Iris pigment epithelial cell (primary cell): Measurements from ENCODE around the gene SYNDIG1.
A peak's percentile ranks its signal among the peaks of the same experiment; 100 is the strongest.
"Not testable (repeated sequence)": the region's sequence is repeated elsewhere in the genome, so short reads cannot be mapped to it uniquely, and the experiment has no call there.

ENCODE experiments used
- DNase-seq: peaks from one replicate; pipeline ENCODE4 v3.0.0-alpha.2; 2011; ENCODE audit warnings: low read depth

SYNDIG1 gene

DNA sequence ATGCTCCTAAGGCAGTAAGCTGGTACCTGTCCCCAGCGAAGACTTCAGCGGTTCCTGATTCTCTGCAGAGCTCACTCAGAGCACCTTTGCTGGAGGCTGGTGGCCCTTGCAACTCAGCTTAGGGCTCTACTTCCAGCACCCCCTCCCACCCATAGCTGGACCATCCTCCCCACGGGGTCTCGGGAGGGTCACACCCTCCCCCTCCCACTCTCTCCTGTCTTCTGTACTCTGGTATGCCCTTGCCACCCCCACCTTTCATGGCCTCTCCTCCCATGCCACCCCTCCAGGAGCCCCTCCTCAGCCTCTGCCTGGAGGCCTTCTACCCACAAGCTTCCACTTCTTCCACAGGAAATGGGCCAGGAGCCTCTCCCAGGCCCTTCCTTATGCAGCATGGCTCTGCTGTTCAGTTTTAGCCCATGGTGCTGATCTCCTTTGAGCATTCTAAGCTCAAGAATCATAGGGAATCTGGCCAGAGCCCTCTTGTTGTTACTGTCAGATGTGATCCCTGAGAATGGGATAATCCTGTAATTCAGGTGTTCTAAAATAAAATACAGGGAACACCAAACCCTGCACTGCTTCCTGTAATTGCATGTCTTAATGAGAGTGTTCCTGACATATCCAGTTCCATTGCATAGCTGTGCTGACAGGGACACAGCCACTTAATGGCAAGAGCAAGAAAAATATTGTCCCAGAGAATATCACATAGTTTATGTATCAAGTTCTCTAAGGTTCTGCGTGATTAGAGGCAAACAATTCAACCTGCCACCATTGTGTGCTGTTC is 142.1 kb downstream of the SYNDIG1 start:
- DNase-seq, result no peak

DNA sequence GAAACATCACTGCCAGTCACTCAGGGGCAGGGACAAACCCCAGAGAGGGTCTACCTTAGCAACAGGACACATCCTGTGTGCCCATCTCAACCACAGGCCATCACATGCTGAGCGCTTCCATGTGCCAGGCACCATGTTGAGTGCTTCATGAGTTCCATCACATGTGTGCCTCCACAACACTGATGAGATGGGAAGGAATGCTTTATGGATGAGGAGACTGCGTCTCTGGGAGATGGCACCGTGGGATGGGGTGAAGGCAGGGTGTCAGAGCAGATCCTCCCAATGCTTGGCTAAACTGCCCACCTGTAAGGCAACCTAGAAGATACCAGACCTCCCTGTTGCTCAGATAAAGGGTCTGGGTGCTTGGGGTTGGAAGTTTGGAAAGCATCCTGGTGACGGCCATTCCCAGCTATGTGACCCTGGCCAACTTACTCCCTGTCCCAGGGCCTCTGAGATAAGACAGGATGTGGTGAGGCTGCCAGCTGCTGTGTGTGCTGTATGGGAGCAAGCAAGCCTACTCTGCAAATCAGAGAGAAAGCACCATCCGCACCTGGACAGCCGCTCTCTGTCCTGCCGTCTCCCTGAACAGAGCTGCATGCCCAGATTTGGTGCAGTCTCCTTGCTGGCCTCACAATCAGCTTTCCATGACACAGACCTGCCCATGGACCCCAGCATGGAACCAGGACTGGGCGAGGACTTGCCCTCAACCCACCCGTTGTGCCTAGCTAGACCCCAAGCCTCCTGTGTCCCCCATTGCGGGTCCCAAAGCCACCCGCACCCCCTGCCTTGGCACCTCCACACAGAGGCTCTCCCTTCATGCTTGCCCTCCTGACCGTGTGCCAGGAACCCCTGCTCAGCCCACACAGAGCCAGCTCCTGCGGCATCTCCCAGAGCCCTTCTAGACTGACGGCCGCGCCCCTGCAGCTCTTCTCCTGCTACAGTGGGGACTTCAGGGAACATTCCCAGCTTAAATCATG is 143.7 kb downstream of the SYNDIG1 start:
- peak; percentile 2 for DNase-seq

DNA sequence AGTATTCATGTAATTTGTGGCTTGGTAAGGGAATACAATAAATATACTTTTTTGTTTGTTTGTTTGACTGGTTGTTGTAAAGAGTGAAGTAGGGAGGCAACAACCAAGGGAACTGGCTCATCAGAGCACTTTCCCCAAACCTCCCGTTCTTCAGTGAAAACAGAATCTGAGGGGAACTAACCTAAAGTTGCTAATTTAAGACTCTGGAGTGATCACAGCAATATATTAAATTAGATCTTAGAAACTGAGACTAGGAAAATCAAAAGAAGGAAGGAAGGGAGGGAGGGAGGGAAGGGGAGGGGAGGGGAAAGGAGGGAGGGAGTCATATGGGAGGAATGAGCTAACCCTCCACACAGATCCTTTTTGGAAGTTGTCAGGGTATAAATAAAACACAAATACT is 144.9 kb downstream of the SYNDIG1 start:
- DNase-seq, result no peak

DNA sequence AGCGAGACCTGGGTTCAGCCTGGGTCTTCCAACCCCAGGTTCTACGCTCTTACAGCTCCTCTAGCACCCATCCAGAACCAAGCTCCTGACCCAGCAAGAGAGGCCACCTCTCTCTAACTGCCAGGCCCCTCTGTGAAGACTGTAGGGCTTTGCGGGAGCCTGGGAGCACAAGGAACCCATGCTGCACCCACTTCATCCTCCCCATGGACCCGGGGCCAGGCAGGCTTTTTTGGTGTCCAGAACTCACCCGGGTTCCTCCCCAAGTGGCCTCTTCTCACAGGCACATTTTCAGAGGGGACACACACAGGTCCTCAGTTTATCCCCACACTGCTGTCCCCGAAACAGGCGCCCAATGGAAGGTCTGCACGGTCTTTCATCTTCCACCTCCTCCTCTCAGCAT is 145.9 kb downstream of the SYNDIG1 start:
- DNase-seq, result no peak

DNA sequence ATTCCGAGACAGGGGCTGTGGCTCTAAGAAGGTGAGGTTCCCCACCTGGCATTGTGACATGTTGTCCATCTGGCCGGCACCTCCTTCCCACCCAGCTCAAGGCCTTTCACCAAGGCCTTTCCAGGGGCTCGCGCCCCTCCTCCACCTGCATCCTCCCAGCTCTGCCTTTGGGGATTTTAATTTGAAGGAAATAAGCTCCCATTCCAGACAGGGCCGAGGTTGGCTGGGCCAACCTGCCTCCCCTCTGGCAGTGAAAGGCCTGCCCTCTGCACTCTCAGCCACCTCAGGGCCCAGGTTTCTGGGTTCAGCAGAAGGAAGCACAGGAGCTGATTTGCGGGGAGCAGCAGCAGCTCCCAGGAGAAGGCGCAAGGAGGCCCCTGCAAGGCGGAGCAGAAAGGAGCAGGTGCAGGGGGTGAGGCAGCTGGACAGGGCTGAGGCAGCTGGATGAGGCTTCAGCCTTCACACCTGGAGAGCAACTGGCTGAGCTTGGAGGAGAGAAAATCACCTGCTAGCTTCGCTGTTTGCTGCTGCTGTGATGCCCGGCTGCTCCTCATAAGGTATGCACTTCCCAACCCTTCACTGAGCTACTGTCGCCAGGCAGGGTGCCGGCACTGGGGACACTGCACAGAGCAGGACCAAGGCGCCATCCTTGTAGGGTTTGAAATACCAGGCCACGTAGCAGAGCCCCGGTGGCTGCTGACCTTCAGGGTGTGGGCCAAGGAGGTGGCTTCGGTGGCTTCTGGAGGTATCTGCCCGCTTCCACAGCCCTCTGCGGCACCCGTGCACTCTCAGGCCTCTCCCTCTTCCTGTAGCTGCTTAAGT is 147.0 kb downstream of the SYNDIG1 start:
- DNase-seq, result no peak

DNA sequence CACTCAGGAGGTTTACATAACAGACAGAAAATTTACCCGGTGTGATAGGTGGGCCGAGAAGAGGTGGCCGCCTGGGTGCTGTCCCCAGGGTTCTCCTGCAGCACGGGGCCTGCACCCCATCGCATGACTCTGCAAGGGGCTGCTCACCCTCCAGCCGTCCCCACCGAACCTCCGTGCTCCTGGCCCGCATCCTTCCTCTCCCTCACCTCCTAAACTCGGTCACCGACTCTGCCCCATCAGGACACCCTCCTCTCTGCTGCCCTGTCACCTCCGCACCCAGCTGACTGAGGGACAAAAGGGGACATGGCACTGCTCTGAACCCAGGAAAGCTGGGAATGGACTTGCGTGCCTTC is 147.6 kb downstream of the SYNDIG1 start:
- DNase-seq, result no peak

DNA sequence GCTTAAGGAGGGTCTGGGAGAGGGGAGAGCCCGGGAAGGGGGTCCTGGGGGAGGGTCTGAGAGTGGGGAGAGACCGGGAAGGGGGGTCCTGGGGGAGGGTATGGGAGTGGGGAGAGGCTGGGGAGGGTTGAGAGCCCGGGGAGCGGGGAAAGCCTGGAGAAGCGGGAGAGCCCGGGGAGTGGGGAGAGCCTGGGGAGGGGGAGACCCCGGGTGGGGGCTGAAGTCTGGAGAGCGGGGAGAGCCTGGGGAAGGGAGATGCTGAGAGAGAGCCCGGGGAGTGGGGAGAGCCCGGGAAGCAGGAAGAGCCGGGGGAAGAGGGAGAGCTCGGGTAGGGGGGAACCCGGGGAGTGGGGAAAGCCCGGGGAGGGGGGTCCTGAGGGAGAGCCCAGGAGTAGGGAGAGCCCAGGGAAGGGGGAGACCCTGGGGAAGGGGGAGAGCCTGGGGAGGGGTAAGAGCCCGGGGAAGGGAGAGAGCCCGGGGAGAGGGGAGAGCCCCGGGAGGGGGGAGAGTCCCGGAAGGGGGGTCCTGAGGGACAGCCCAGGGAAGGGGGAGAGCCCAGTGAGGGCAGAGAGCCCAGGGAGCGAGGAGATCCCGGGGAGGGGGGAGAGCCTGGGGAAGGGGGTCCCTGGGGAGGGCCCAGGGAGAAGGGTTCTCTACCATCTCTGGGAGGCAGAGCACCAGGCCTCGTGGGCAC is 148.5 kb downstream of the SYNDIG1 start:
- DNase-seq, result no peak

DNA sequence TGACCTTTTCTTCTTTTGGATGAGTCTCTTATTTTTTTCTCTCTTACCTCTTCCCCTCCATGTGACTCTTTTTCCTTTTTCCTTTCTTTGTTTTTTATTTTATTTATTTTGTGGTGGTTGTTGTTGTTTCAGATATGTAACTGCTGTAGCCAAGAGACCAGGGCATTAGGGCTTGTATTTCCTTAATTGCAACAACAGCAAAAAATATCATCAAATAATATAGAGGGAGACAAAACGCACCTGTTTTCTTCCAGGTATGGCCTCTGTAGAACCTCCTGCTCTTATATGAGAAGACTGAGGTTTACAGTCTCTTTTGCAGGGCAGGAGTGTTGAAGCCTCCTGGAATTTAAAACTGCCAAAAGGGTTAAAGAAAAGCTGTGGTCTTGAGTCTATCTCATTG is 149.3 kb downstream of the SYNDIG1 start:
- no peak for DNase-seq

DNA sequence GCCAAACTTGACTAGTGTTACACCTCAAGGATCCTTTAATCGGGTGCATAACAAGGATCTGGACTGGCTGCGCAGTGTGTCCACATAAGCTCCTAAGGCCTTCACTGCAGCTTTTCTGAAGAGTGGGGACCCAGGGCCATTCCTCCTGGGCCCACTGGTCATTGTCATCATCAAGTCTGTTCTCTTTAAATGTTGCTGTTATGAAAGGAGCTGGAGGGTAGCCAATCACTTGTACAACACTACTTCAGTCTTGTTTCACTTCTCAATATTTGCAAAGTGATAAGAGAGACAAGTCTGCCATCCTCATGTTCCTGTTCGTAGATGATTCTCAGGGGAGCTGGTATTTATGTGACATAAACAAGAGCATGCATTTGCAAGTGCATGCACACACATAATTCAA is 149.8 kb downstream of the SYNDIG1 start:
- no peak for DNase-seq

DNA sequence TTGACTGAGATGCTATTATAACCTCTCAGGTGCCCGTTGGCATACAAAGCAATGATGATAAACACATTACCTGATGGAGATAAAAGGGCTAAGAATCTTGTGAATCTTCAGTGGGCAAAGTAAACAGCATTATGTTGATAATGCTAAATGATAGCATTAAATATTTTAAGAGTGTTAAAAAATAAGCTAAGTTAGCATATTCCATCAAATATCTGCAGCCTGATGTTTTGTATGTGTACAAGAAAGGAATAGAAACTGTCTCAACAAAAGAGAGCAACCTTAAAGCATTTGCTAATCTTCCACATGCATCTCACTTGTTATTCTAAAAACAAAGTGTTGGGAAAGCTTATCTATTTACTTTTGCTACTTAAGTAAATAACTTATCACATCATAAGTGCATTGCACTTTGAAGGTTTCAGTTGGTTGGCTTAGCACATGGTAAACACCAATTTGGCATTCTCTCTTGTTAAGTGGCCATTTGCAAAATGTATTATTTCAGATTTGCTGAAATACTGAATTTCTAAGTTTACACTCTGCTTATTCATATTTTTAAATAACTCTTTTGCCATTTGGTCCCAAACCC is 151.6 kb downstream of the SYNDIG1 start:
- DNase-seq, result no peak

DNA sequence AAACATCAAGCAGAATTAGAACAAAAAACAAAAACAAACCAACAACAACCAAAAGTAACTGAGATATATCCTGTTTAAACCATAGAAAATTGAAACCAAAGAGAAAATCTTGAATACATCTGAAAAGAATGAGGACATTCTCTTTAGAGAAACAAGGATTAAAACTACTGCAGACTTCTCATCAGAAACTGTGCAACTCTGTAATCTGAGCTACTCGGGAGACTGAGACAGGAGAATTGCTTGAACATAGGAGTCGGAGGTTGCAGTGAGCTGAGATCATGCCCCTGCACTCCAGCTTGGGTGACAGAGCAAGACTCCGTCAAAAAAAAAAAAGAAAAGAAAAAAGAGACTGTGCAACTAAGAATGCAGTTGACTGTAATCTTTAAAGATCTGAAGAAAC is 153.4 kb downstream of the SYNDIG1 start:
- DNase-seq, result peak; percentile 20

DNA sequence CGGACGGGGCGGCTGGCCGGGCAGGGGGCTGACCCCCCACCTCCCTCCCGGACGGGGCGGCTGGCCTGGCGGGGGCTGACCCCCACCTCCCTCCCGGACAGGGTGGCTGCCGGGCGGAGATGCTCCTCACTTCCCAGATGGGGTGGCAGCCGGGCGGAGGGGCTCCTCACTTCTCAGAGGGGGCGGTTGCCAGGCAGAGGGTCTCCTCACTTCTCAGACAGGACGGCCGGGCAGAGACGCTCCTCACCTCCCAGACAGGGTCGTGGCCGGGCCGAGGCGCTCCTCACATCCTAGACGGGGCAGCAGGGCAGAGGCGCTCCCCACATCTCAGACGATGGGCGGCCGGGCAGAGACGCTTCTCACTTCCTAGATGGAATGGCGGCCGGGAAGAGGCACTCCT is 156.7 kb downstream of the SYNDIG1 start:
- not testable (repeated sequence) for DNase-seq

DNA sequence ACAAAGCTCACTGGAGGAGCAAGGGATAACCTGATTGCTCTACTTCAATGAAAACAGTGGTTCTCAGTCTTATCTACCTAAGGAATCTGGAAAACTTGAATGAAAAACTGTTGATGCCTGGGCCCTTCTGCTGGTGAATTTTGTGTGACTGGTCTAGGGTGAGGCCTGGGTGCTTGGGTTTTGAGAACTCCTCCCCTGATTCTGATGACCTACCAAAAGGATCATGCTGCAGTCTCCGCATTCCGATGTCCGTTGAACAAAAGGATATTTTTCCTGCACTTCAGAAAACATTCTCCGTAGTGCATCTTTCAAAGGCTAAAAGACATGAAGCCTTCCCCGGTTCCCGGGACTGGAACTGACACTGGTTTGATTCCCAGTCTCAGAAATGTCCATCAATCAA is 157.9 kb downstream of the SYNDIG1 start:
- no peak for DNase-seq

DNA sequence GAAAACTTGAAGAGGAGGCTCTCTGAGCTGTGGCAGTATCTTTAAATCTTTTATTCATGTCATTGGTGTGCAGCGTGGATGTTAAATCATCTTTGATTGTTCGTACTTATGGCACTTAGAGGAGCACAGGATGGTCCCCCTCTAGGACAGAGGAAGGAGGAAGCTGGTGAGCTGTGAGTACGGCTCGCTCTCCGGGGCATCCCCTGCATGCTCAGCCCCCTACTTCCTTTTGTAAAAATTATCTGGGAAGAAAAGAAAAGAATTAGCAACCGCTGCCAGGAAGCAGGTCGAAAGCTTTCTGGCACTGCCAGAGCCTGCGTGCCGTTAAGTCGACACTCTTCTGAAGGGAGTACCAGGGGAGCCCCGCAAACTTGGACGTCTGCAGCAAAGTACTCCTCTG is 158.5 kb downstream of the SYNDIG1 start:
- no peak for DNase-seq

DNA sequence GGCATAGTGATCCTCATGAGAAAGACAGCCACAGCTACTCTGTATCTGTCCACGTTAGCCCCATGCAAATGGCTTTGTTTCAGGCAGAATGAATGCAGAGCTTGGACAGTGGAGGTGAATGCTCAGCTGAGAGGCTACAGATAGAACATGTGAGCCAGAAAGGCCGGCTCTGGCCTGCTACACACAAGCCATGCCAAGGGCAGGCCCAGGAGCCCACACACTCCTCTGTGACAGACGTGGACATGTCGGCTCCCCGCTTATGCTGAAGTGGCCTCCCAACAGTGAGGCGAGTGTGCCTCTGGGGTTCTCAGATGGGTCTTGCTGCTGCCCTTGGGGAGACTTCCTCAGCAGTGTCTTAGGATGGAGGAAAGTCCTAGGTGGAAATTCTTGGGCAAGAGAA is 159.6 kb downstream of the SYNDIG1 start:
- no peak for DNase-seq

DNA sequence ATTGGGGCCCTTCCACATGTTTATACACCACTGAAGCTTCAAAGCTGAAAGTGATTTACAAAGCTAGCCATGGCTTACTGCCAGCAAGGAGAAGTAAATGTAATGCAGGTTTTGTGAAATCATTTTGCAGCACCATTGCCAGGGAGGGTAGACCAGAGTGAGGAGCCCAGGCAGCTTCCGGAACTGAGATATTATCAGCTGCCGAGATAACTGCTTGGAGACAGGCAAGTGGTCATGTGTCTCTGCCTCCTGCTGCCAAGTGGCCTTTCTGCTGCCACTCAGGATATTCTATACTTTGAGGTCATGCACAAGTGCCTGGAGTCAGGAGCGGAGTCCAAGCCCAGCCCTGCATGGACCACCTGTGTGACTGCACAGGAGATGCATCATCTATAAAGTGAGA is 160.2 kb downstream of the SYNDIG1 start:
- peak; percentile 21 for DNase-seq

DNA sequence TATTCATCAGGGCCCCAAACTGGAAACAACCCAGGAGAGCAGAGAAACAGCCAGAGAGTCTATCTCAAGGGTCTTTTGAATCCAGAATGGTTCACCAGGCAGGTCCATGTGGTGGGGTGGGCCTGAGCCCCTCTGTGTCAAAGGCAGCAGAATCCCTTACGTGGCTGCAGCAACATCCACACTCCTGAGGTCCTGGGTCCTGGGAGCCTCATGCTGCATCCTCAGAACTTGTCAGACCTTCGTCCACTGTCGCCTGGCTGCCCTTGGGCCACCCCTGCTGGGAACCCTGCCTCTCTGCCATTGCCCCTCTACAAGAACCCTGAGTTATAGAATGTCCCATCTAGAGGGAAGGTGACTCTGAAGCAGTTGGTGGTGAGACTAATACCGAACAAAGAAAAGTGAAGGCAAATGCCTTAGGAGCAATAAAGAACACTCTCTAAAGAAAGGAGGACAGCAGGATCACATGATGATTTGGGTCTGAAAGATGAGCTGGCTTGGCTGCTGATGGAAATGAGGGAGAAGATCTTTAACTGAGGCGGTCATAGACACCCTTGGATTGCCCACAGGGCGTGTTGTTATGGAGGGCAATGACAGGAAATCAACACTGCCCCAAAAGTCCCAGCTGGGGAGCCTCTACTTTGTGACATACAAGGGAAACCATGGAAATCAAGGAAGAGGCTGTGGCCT is 161.2 kb downstream of the SYNDIG1 start:
- DNase-seq, result no peak

DNA sequence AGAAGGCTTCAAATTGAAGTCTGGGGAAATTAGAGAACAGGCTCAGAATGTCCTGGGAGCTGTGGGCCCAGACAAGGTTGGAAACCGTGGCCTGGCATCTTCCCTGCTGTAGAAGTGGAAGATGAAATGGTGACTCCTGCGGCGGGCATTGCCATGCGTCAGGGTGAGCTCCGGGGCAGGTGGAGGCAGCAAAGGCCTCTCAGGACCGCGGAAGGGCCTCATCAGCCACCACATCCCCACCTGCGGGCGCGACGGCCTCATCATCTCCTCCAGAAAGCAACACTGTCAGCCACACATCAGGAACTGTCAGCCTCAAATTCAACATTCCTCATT is 161.7 kb downstream of the SYNDIG1 start:
- DNase-seq, result no peak

DNA sequence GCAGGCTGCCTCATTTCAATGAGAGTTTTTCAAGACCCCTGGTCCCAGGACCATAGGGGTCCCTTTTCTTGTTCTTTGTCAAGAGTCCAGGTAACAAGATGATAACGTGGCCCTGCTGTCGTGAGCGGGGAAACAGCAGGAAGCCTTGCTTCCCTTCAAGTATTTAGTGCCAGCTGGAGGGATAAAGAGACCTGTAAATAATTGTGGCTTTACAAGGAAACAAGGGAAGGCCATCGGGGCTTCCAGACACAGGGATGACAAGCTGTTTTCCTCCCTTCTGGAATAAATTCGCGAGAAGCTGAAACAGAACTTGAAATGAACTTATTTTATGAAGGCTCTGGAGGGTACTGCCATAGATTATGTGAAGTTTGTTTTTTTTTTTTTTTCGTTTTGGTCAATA is 163.2 kb downstream of the SYNDIG1 start:
- DNase-seq, result no peak

DNA sequence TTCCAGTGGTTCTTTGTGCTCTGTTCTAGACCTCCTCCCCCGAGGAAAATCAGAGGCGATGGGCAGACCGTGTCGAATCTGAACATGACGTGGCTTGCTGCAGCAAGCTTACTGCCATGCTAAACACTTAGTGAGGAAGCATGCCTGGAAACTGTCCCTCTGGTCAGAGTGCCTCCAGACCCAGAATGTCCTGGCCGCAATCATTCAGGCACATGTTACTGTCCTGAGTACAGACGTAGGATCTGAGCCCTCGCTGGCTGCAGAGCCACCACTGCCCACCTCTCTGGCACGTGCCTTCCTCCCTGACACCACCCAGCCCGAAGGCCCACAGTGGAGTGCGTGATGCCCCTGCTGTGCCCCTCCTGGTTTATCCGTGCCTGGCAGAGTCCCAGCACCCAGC is 163.6 kb downstream of the SYNDIG1 start:
- DNase-seq, result no peak

DNA sequence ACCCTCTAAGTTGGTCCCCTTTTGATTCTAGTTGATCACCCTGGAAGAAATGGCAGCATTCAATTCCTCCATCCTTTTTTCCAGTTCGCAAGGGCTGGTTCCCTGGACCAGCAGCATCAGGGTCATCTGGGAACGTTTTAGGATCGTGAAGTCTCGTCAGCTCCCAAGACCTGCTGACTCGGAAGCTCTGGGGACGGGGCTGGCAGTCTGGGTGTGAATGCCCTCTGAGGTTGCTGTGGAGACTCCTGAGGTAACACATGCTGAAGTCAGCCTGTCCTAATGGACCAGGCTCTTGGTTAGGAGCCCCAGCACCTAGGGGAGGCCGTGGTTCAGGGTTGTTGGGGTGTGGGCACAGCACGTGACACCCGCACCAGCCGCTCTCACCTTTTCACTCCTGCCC is 164.1 kb downstream of the SYNDIG1 start:
- no peak for DNase-seq
